BJ (cell line): Measurements from ENCODE around the gene NFYC. TPM values are rescaled to one million over a fixed set of nuclear protein-coding genes. Genes with fewer than 3 reads are reported as not detected.

ENCODE experiments used
- CTCF ChIA-PET: fragments of 350-600 bp; formaldehyde crosslinking; extraction: SDS; loops from one replicate; lab custom pipeline; 2021; ENCODE audit warnings: antibody characterized with exemption, inconsistent platforms; lab: Yijun Ruan, JAX
- POLR2A ChIA-PET: fragments of 300-600 bp; sonication (Branson Sonifier 250); formaldehyde crosslinking; extraction: SDS; loops from one replicate; lab custom pipeline; 2021; ENCODE audit warnings: antibody characterized with exemption; lab: Charles Lee
- DNase-seq: peaks from one replicate; pipeline ENCODE4 v3.0.0-alpha.2; 2011; ENCODE audit warnings: low read depth
- H3K27me3 ChIP-seq: 2 replicates; pipeline ENCODE4 v1.6.0; 2011; ENCODE audit warnings: low read length; ENCODE audit not compliant: control insufficient read depth, insufficient read depth
- H3K36me3 ChIP-seq: 2 replicates; pipeline ENCODE4 v1.5.1; 2011; ENCODE audit warnings: low read length; ENCODE audit not compliant: control insufficient read depth, insufficient read depth
- H3K4me3 ChIP-seq: 2 replicates; pipeline ENCODE4 v1.5.1; 2011; ENCODE audit warnings: low read depth, mild to moderate bottlenecking, control low read depth, low read length
- polyA plus RNA-seq: library from polyadenylated mRNA; depleted of rRNA; stranded (reverse); fragments of >200 nt; gene quantifications from 2 replicates; pipeline ENCODE4 v1.2.3, GENCODE V29; 2011
- TF ChIP-seq, protein P1 (sequence below): IDR thresholded peaks from 2 replicates; pipeline ENCODE4 v1.5.1; 2011; ENCODE audit warnings: low read depth, mild to moderate bottlenecking, control low read depth, inconsistent platforms, low read length, moderate library complexity; ENCODE audit not compliant: insufficient read depth

NFYC gene
- polyA plus RNA-seq, 1 experiment = 63.2 TPM

- CTCF ChIA-PET = interaction anchor here (1.4 to 3.5 kb wide), 4 partner anchors 8 to 197 kb away, joined by 3 to 18 read pairs (median 4); no protein-coding TSS in a partner anchor
- POLR2A ChIA-PET = no interaction called here
- Histone ChIP-seq H3K36me3 (peaks cover 11% of the 10 kb centered on the region), H3K4me3 (no peak overlapping the region), H3K27me3 (no peaks in the 10 kb centered on the region)
- TF ChIP-seq, protein P1, sequence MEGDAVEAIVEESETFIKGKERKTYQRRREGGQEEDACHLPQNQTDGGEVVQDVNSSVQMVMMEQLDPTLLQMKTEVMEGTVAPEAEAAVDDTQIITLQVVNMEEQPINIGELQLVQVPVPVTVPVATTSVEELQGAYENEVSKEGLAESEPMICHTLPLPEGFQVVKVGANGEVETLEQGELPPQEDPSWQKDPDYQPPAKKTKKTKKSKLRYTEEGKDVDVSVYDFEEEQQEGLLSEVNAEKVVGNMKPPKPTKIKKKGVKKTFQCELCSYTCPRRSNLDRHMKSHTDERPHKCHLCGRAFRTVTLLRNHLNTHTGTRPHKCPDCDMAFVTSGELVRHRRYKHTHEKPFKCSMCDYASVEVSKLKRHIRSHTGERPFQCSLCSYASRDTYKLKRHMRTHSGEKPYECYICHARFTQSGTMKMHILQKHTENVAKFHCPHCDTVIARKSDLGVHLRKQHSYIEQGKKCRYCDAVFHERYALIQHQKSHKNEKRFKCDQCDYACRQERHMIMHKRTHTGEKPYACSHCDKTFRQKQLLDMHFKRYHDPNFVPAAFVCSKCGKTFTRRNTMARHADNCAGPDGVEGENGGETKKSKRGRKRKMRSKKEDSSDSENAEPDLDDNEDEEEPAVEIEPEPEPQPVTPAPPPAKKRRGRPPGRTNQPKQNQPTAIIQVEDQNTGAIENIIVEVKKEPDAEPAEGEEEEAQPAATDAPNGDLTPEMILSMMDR = no peak
- DNase-seq = no peak
Observed at GRCh38 chr1:40755067-40755466, 63.6 kb downstream of the NFYC start.

- Histone ChIP-seq H3K4me3 (no peak overlapping the region), H3K27me3 (no peaks in the 10 kb centered on the region), H3K36me3 (peaks cover 12% of the 10 kb centered on the region)
- CTCF ChIA-PET = interaction anchor here (1.4 to 3.2 kb wide), 4 partner anchors 9 to 18 kb away, joined by 3 to 13 read pairs (median 7); no protein-coding TSS in a partner anchor
- TF ChIP-seq, protein P1 = no peak
- POLR2A ChIA-PET = no interaction called here
- no peak for DNase-seq
Observed at GRCh38 chr1:40756523-40756922, 65.0 kb downstream of the NFYC start.

DNA sequence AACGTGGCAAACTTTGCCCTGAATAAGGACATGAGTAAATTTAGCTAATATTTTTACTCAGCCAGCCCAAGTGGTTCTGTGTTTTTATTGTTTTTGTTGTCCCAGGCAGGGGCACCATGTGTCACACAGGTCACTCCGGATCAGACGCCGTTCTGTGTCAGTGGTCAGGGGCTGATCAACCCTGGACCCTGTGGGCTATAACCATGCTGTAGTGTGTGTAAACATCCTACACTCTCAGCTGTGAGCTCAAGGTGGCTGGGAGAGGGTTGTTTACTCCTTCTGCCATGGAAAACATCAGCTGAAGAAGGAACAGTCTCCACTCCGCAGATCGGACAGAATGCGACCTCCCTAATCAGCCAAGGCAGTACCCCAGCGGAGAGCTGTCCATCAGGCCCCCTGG, 65.6 kb downstream of the NFYC start:
- POLR2A ChIA-PET = no interaction called here
- CTCF ChIA-PET = interaction anchor here (0.6 to 3.2 kb wide), 6 partner anchors 13 to 97 kb away, joined by 3 to 13 read pairs (median 7); no protein-coding TSS in a partner anchor
- Histone ChIP-seq H3K4me3 (no peak overlapping the region), H3K36me3 (peaks cover 12% of the 10 kb centered on the region), H3K27me3 (no peaks in the 10 kb centered on the region)
- TF ChIP-seq, protein P1 = no peak
- DNase-seq = no peak

DNA sequence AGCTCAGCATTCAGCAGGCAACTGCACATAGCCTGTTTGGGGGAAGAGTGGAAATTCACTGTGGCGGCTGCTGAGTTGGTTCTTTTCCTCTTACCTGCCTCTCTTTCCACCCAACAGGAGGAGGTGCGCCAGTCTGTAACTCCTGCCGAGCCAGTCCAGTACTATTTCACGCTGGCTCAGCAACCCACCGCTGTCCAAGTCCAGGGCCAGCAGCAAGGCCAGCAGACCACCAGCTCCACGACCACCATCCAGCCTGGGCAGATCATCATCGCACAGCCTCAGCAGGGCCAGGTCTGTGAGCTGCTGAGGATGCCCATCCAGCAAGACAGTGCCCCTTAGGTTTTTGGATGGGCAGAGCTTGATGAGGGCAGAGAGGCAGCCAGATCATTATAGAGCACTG, 66.5 kb downstream of the NFYC start:
- ChIA-PET POLR2A (no interaction called here), CTCF (interaction anchor here (0.8 to 3.2 kb wide), 5 partner anchors 10 to 96 kb away, joined by 3 to 13 read pairs (median 8); no protein-coding TSS in a partner anchor)
- no peak overlapping the region for H3K4me3 ChIP-seq
- TF ChIP-seq, protein P1 = no peak
- no peak for DNase-seq
- peaks cover 15% of the 10 kb centered on the region for H3K36me3 ChIP-seq
- no peaks in the 10 kb centered on the region for H3K27me3 ChIP-seq

- Histone ChIP-seq H3K27me3 (no peaks in the 10 kb centered on the region), H3K36me3 (peaks cover 15% of the 10 kb centered on the region), H3K4me3 (no peak overlapping the region)
- CTCF ChIA-PET = interaction anchor here (1.2 to 3.2 kb wide), 5 partner anchors 9 to 16 kb away, joined by 3 to 13 read pairs (median 3); no protein-coding TSS in a partner anchor
- TF ChIP-seq, protein P1 = no peak
- DNase-seq = no peak
- POLR2A ChIA-PET = no interaction called here
Observed at GRCh38 chr1:40758578-40759343, 67.3 kb downstream of the NFYC start.
